ENCODE data around the gene SMYD3. TPM values are rescaled to one million over a fixed set of nuclear protein-coding genes. Genes with fewer than 3 reads are reported as not detected.
A peak's percentile ranks its signal among the peaks of the same experiment; 100 is the strongest.

SMYD3 gene
- total and polyA plus RNA-seq, 2 of the 4 experiments (the other 2 are of a cell fraction): 26.5 to 37.6 TPM

- H2BK20ac ChIP-seq (ENCODE audit: low read depth, low read length): no peak overlapping the region
- in situ Hi-C loops (cut with MboI; ENCODE audit: low sequenced_read_pairs) (no loop called here), dilution Hi-C loops (cut with HindIII; ENCODE audit: low sequenced_read_pairs, unreplicated experiment) (no loop called here), intact Hi-C loops (cut with micrococcal nuclease) (no loop called here)
- TF ChIP-seq RCOR1 (IDR thresholded peaks at IDR 0.05; ENCODE audit: insufficient replicate concordance, low read length) (no peak), MAZ (IDR thresholded peaks at IDR 0.05; ENCODE audit: borderline replicate concordance, low read depth, low read length) (no peak), MXI1 (IDR thresholded peaks at IDR 0.05; ENCODE audit: borderline replicate concordance, low read depth, low read length) (no peak), NFE2L2 (IDR thresholded peaks at IDR 0.05; ENCODE audit: low read depth, low read length) (no peak), POLR2A (IDR thresholded peaks at IDR 0.05; ENCODE audit: low read depth, low read length) (no peak), FOS (IDR thresholded peaks at IDR 0.05; ENCODE audit: low read depth, low read length) (no peak), CEBPB (IDR thresholded peaks at IDR 0.05; ENCODE audit: low read depth, low read length) (no peak), ELK1 (IDR thresholded peaks at IDR 0.05; ENCODE audit: borderline replicate concordance, low read depth, low read length) (no peak), SMC3 (IDR thresholded peaks at IDR 0.05; ENCODE audit: low read depth, low read length) (no peak), RAD21 (IDR thresholded peaks at IDR 0.05; ENCODE audit: low read length) (no peak), RFX5 (IDR thresholded peaks at IDR 0.05; ENCODE audit: low read depth, low read length) (no peak), USF2 (IDR thresholded peaks at IDR 0.05; ENCODE audit: low read depth, low read length) (no peak), BHLHE40 (IDR thresholded peaks at IDR 0.05; ENCODE audit: low read depth, low read length) (no peak), MAFK (IDR thresholded peaks at IDR 0.05; ENCODE audit: low read depth, low read length) (no peak), CTCF (conservative IDR thresholded peaks at IDR 0.05; ENCODE audit: low read depth, low read length) (no peak), CHD1 (IDR thresholded peaks at IDR 0.05; ENCODE audit: low read depth, low read length) (no peak)
- ATAC-seq (ENCODE audit: low read depth) (no peak), DNase-seq (no peak)
- CTCF ChIA-PET: no interaction called here
- H2BK120ac ChIP-seq (ENCODE audit: low read depth, low read length): no peak overlapping the region
- BruUV-seq (replicated peaks): no TSS peak
- H3K23ac ChIP-seq (ENCODE audit: low read depth, low read length): no peak overlapping the region
- no peaks in the 10 kb centered on the region for H3K4me1 ChIP-seq (ENCODE audit: control insufficient read depth, insufficient read depth, low read length)
- H3K79me1 ChIP-seq (ENCODE audit: low read depth in 1 of 2, low read length in 2 of 2): 0 out of 4 replicates have a peak, but pooled peaks cover 0 to 3% of the 10 kb centered on the region in 2 experiments
- no peak overlapping the region for H4K91ac ChIP-seq (ENCODE audit: insufficient read depth, low read depth, low read length)
- H3K18ac ChIP-seq (ENCODE audit: low read depth, low read length): no peak overlapping the region
- H2BK5ac ChIP-seq (ENCODE audit: low read depth, low read length, poor library complexity, severe bottlenecking): no peak overlapping the region
- H3K4me3 ChIP-seq (ENCODE audit: insufficient read depth, low read depth, low read length): no peak overlapping the region
- H3K56ac ChIP-seq (ENCODE audit: extremely low read depth, insufficient read depth, low read length): no peak overlapping the region
- no peak overlapping the region for H2AFZ ChIP-seq (replicated peaks; ENCODE audit: low read length, poor library complexity)
- no peaks in the 10 kb centered on the region for H3K36me3 ChIP-seq (ENCODE audit: control insufficient read depth, insufficient read depth, low read length)
- H3K27me3 ChIP-seq (ENCODE audit: control insufficient read depth, insufficient read depth, low read length): no peaks in the 10 kb centered on the region
- POLR2A ChIA-PET (ENCODE audit: unreplicated experiment): no interaction called here
- H3K4ac ChIP-seq (ENCODE audit: low read depth, low read length): no peak overlapping the region
- no peak overlapping the region for H4K8ac ChIP-seq (ENCODE audit: low read depth in 2 of 2, low read length in 2 of 2)
- H3K9me3 ChIP-seq (ENCODE audit: control insufficient read depth, insufficient read depth, low read length): 0 out of 2 replicates have a peak, but pooled peaks cover 2% of the 10 kb centered on the region
- H4K5ac ChIP-seq (ENCODE audit: low read depth, low read length): no peak overlapping the region
- H2AK5ac ChIP-seq (ENCODE audit: low read depth, low read length): 0 out of 2 replicates have a peak overlapping the region, but pooled peaks have one; percentile 2
- no peaks in the 10 kb centered on the region; the same call in 1 of the 2 replicates for H3K9me1 ChIP-seq (ENCODE audit: insufficient read depth, low read length)
- no peak overlapping the region for H3K4me2 ChIP-seq (ENCODE audit: low read depth, low read length)
- H3K9ac ChIP-seq (ENCODE audit: low read depth, low read length): no peak overlapping the region
- H3K14ac ChIP-seq (replicated peaks; ENCODE audit: low read depth, low read length): no peak overlapping the region
- no peak overlapping the region for H3K27ac ChIP-seq (ENCODE audit: insufficient read depth, low read length)
- no peak overlapping the region for H2AK9ac ChIP-seq (replicated peaks; ENCODE audit: low read depth, low read length, poor library complexity)
- H4K20me1 ChIP-seq (ENCODE audit: insufficient read depth, low read length): no peaks in the 10 kb centered on the region
- no peak overlapping the region for H2BK15ac ChIP-seq (ENCODE audit: low read depth, low read length)
- 96% methylated on average over 5 of the region's 7 CpGs; no CpG with 5 or more reads in 1 of the 2 experiments for WGBS, 2 experiments (ENCODE audit: extremely low coverage in 2 of 2, insufficient read length in 1 of 2)
These were observed 558.3 kb downstream of the SMYD3 start for GRCh38 chr1:245948786-245949185.
